GM10847 (cell line): ENCODE data around the gene CHRM5.

ENCODE experiments used
- POLR2A ChIP-seq: IDR thresholded peaks from 2 replicates; pipeline ENCODE4 v1.6.1; 2011; ENCODE audit not compliant: insufficient read length; ENCODE audit errors: extremely low read depth

CHRM5 gene, protein sequence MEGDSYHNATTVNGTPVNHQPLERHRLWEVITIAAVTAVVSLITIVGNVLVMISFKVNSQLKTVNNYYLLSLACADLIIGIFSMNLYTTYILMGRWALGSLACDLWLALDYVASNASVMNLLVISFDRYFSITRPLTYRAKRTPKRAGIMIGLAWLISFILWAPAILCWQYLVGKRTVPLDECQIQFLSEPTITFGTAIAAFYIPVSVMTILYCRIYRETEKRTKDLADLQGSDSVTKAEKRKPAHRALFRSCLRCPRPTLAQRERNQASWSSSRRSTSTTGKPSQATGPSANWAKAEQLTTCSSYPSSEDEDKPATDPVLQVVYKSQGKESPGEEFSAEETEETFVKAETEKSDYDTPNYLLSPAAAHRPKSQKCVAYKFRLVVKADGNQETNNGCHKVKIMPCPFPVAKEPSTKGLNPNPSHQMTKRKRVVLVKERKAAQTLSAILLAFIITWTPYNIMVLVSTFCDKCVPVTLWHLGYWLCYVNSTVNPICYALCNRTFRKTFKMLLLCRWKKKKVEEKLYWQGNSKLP

DNA sequence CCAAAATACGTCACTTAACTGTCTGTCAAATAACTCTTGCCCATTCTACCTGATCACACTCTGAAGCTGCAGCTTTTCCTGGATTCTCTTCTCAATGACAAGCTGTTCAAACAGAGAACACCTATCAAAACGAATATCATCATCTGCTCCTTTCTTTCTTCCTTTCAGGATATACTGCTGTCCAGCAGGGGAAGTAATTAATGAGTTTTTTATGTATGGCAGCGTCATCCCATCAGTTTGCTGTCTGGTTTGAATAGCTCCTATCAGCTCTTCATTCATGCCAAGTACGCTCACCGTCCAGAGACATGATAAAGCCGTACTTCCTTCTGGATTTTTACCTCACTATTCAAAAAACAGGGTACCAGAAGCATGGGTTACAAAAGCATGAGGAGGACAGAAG is at the start of gene CHRM5:
CHRM5 (plus strand) TSS at position 274 of the 400 bp plus-strand sequence. CDS start 94,221 bp downstream, outside the sequence.
- no peak for TF ChIP-seq POLR2A

DNA sequence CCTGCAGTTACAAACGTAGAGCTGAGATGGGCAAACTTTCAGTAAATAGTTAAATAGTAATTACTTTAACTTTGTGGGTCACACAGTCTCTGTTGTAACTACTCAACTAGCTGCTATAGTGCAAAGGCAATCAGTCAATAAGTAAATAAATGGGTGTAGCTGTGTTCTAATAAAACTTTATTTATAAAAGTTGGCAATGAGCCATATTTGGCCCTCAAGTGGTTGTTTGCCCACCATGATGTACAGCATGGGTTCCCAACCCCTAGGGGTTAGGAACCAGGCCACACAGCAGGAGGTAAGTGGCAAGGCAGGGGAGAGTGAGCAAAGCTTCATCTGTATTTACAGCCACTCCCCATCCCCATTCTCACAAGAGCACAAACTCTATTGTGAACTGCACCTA is 44.9 kb upstream of the CHRM5 start:
- no peak for TF ChIP-seq POLR2A

DNA sequence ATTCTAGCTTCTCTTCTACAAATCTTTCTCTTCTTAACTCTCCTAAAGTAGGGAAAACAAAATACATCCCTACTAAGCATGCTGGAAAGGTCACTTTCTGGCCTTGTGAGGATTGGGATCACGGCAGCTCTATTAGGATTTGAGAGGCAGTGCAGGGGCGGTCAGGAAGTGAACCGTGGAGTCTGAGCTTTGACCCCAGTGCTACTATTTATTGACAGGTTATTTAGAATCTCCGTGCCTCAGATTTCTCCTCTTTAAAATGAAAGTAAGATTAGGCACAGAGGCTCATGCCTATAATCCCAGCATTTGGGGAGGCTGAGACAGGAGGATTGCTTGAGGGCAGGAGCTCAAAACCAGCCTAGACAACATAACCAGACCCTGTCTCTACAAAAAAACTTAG is 42.0 kb upstream of the CHRM5 start:
- TF ChIP-seq POLR2A = no peak

DNA sequence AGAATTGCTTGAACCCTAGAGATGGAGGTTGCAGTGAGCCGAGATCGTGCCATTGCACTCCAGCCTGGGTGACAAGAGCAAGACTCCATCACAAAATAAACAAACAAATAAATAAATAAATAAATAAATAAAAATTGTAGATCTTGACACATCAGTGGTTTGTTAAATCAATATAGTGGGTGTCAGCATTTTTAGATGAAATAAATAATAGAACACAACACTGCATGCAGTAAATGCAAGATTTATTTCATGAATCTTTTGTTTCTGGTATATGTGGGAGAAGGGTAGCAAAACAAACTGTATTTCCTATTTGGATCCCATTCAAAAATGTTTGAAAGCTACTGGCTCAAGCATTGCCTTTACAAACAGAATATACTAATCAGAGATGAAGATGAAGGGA is 35.6 kb upstream of the CHRM5 start:
- no peak for TF ChIP-seq POLR2A

DNA sequence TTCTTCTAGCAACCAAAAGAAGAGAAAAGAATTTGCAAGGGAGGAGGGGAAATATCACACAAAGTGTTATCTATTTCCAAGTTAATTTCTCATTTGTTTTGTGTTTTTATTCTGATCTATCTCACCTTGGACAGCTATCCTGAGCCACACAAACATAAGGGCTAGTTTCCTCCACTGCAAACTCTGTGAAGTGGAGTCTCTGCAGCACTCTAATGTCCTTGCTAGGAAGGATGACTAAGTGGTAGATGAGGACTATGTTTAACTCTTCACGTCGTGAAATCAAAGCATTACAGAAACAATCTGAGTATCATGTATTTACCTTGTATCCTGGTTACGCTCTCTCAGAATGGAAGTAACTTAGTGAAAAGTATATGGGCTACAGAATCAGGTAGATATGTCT is 33.9 kb upstream of the CHRM5 start:
- TF ChIP-seq POLR2A = no peak

DNA sequence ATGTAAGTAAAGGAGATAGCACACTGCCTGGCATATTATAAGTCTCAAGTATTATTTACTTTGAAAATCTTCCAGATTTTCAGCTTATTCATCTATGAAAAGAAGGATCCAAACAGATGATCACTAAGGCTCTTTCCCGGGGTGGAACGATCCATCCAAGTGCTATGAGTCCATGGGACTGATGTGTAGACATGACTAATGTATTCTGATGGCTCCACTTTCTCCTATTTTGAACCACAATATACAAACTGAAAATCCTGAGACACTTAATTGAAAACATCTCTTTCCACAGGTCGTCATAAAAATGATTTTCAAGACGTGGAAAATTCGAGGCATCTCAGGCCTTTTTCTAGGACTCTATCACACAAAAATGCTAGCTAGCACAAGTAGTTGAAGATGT is 33.4 kb upstream of the CHRM5 start:
- TF ChIP-seq POLR2A = no peak

DNA sequence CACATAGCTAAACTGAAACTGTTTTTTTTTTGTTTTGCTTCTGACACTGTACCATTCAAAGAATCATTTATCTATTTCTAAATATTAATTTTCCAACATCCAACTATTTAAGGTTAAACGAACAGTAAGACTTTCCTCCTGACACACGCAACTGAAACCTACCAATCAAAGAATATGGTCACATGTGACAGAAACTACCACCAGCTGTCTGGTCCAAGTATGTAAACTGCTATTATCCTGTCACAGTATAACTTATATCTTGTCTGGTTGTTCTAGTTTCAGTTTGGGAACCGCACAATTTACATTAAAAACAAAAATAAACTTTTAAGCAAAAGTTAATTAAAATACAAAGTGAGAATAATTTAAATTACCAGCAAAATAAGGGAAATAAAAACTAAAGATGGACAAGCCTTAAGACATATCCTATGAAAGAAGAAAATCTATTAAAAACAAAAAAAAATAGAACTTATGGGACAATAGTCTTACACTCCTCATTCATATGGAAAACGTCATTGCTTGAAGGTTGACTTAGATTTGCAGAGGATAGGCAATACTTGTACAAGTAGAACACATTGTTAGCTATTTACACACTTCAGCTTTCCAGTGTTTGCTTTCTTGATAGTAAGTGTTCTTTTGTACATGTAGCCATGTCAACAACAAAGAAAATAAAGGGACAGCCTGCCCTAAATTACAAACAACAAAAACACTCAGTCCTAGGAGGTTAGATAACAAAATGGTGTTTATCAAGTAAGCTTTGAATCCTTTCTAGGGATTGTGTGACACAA is 26.8 kb upstream of the CHRM5 start:
- no peak for TF ChIP-seq POLR2A

DNA sequence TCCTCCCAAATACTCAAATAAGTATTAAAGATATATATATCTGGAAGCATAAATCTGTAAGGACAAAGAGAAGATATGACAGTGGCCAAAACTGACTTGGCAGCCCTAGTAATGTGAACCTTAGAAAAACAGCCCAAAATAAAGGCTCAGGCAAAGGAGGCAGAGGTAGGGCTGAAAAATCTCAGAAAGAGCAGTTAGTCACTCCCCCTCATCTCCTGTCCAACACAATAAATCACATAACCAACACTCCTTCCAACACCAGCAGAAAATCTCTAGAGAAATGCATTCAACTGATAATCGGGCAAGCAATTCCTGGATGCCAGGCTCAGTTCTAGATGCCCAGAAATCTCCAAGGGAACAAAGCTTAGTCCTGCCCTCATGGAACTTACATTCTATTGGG is 22.1 kb upstream of the CHRM5 start:
- TF ChIP-seq POLR2A = no peak

DNA sequence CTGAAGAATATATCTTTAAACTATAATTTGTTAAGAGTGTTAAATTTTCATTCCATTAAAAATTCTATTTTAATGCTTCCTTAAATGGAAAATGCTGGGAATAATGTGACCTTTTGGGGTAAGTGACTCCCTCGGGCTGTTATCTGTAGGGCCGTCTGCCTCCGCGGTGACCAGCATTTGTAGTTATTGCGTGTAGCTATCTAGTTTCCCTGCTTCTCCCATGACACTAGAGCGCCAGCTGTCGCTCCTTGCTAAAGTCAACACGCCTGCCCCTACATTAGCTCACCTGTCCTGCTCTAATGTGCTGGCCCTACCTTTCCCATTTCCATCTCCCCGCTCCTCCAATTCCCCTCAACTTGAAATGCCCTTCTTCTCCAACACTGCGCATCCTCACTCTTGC is 12.4 kb upstream of the CHRM5 start:
- TF ChIP-seq POLR2A = no peak

DNA sequence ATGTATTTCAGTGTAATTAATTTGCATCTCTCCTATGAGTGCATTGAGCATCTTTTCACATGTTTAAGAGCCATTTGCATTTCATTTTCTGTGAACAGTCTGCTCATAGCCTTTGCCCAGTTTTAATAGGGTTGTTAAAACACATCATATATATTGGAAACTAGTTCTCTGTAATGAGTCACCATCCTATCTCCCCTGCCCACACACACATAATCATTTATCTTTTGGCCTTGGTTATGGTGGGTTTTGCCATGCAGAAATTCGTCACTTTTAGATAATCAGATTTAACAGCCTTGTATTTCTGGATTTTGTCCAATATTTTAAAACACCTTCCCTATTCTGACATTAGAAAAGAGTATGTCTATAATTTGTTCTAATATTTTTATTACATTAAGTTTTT is 11.9 kb upstream of the CHRM5 start:
- TF ChIP-seq POLR2A = no peak

DNA sequence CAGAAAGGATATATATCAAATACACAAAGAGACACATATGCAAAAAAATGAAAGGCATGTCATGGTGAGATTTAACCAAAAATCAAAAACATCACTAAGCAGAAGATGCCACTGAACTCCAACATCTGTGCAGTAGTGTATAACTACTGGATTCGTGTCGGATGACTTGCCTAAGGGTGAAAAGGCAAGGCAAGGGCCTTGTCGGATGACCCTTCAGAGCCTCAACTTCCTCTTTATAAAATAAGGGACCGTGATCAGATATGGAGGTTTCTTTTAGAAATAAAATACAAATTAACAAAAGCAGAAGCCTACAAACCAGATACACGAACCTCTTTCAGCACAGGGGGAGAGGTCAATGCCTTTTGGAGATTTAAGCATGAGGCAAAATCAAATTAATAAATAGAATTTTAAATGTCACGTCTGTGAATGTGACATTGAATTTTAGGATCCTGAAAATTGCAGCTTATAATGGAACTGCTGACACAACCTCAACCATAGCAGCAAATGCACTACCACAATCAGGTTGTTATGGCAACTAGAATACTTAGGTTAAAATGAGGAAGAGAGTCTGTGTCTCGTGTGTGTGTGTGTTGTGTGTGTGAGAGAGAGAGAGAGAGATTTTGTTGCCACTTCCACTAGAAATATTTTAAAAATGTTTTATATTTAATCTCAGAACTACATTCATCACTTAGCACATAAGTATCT is 8.3 kb upstream of the CHRM5 start:
- TF ChIP-seq POLR2A = no peak

DNA sequence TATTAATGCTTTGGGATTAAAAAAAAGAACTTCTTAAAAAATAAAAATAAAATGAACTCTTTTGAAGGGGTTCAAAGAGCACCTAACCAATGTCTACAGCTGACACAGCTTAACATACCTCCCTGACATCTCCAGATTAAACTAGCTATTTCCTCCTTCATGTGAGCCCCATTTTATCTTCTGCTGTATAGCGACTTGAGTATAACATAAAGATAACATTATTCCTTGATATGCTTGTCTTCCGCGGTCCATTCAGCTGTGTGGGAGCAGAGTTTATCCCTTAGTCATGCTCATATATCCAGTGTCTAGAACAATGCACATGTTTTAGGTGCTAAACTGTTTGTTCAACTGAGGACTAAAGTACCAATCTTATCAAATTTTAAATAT is 7.8 kb upstream of the CHRM5 start:
- no peak for TF ChIP-seq POLR2A

DNA sequence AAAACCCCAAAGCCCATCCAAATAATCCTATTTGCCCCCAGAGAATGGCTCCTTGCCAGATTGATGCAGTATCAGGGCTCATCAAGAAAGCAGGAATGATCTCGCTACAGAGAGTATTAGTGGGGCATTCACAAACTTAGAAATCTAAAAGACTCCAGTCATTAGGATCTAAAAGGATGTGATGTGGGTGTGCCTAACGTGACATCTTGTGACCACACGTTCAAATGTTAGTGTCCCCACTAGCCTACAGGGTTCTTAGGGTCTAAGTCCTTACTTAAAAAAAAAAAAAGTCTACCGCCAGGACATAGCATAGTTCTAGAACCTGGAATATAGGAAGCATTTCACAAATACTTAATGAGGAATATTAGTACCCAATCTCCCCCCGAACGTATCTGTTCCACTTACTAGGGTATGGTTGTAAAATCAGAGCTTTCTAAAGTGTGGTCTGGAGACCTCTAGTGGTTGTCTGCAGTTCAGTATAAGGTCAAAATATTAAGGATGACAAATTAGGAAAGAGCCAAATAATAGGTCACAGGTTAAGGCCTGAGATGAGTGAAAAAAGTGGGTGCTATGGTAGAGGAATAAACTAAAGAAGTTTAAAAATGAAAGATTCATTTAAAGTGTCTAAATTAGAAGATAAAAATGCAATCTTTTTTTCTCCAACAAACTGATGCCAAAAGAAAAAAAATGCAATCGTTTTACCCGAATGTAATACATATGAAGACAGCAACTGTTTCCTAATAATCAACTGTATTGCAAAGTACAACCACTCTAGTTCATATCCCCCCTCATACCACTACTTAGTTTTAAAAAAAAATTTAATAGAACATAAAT is 4.2 kb upstream of the CHRM5 start:
- TF ChIP-seq POLR2A = no peak

DNA sequence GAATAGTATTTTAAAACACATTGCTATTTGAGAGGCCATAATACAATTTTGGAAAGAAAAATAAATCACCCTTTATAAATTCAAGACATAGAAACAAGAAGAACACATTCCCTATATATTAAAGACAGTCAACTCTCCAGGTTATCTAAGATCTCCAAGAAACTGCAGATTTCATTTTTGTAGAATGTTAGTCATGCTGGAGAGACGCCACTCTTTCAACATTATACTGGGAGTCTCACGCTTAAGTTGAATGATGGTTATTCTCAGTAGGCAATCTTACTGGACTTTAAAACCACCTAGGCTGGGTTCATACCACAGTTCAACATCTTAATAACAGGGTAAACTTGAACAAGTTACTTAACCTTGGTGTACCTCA is 3.6 kb upstream of the CHRM5 start:
- no peak for TF ChIP-seq POLR2A

DNA sequence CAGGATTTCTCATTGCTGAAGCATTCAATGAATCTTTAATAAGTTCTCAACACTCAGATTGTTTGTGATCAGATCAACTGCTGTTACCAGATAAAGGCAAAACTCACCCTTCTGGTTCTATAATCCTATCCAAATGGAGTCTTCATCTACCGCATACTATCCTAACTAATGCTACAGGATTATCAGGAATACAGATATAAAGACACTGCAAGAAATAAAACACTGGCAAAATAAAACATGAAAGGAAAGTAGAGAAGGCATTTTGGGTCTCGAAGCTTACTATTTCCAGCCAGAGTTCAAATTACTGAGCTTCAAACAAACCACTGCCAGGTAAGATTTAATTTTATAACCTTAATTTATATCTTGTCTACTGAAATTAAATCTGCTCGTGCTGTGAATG is 524 bp downstream of the CHRM5 start:
- no peak for TF ChIP-seq POLR2A

DNA sequence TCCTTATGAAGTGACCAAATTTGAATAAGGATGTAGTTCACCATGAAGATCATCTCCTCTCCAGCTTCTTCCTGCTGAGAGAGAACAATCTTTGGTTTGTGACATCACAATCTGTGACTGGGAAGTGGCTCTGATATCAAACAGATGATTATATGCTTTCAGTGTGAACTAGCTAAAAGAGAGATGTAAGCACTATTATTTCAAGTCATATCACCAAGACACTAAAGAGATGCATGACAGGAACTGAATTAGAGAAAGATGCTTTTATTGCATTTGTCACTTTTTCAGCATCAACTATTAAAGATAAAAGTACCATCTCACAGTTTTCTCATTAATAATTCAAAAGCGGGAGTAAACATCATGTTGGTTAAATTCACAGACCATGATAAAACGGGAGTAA is 3.5 kb downstream of the CHRM5 start:
- no peak for TF ChIP-seq POLR2A
